Choroid plexus epithelial cell (primary cell): ENCODE measurements around the gene NEO1.

ENCODE experiments used
- DNase-seq: peaks from one replicate; pipeline ENCODE4 v3.0.0-alpha.2; 2010; ENCODE audit warnings: low read depth
- H3K4me3 ChIP-seq: 2 replicates; pipeline ENCODE4 v1.5.1; 2011; ENCODE audit warnings: low read depth, mild to moderate bottlenecking, control low read depth, low read length, moderate library complexity
- CTCF ChIP-seq: conservative IDR thresholded peaks from 2 replicates; pipeline ENCODE4 v1.5.1; 2011; ENCODE audit warnings: low read depth, mild to moderate bottlenecking, control low read depth, inconsistent platforms, low read length, moderate library complexity

NEO1 gene

GRCh38 chr15:73082812-73083211 lies 30.5 kb downstream of the NEO1 start:
- TF ChIP-seq CTCF = no peak
- no peak overlapping the region for H3K4me3 ChIP-seq
- peak; percentile 2 for DNase-seq

- H3K4me3 ChIP-seq = no peak overlapping the region
- DNase-seq = no peak
- no peak for TF ChIP-seq CTCF
Observed at GRCh38 chr15:73087098-73087497, 34.8 kb downstream of the NEO1 start.

- DNase-seq = no peak
- TF ChIP-seq CTCF = no peak
- H3K4me3 ChIP-seq = no peak overlapping the region
Observed at GRCh38 chr15:73105064-73105463, 52.8 kb downstream of the NEO1 start.

- no peak overlapping the region for H3K4me3 ChIP-seq
- TF ChIP-seq CTCF = no peak
- no peak for DNase-seq
Observed at GRCh38 chr15:73108676-73109075, 56.4 kb downstream of the NEO1 start.

- H3K4me3 ChIP-seq = no peak overlapping the region
- no peak for DNase-seq
- no peak for TF ChIP-seq CTCF
Observed at GRCh38 chr15:73109765-73110164, 57.5 kb downstream of the NEO1 start.

- TF ChIP-seq CTCF = no peak
- no peak for DNase-seq
- H3K4me3 ChIP-seq = no peak overlapping the region
Observed at GRCh38 chr15:73110201-73110600, 57.9 kb downstream of the NEO1 start.

- no peak overlapping the region for H3K4me3 ChIP-seq
- DNase-seq = peak; percentile 5
- no peak for TF ChIP-seq CTCF
Observed at GRCh38 chr15:73114064-73114463, 61.8 kb downstream of the NEO1 start.
